ENCODE results near the gene CHURC1.
A peak's percentile ranks its signal among the peaks of the same experiment; 100 is the strongest.

Gene CHURC1

DNA sequence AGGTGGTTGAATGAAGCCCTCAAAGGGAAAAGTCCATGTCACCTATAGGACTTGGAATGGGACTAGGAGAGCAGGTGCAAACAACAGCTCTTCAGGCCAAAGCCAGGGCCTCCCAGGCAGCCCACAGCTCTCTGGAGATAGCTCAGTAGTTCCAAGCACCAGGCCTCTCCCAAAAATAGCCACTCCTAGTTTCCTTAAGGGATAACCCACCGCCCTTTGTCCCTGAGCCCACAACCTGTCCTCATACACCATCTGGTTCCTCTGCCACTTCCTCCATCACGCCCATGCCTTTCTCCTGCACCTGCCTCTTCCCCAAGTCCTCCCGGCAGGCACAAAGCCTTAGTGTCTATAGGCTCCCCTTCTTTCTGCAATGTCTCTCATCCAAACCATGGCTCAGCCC lies 55.8 kb downstream of the CHURC1 start:
- no peak for TF ChIP-seq CTCF (IDR thresholded peaks at IDR 0.05; ENCODE audit: low read depth, low read length, missing control alignments)
- no peaks in the 10 kb centered on the region for H3K36me3 ChIP-seq (replicated peaks)
- in situ Hi-C loops (cut with HindIII; ENCODE audit: low pct_ligation_motif_present, low sequenced_read_pairs), result no loop called here
- DNase-seq, result no peak
- H3K27me3 ChIP-seq (replicated peaks), result no peaks in the 10 kb centered on the region
- H3K27ac ChIP-seq, result no peak overlapping the region
- no peak overlapping the region for H3K4me3 ChIP-seq (ENCODE audit: low read depth, low read length)

- peak overlapping the region; percentile 65 for H3K4me3 ChIP-seq (ENCODE audit: low read depth, low read length)
- no peaks in the 10 kb centered on the region for H3K27me3 ChIP-seq (replicated peaks)
These were observed 56.7 kb downstream of the CHURC1 start for GRCh38 chr14:64970776-64971477.

DNA sequence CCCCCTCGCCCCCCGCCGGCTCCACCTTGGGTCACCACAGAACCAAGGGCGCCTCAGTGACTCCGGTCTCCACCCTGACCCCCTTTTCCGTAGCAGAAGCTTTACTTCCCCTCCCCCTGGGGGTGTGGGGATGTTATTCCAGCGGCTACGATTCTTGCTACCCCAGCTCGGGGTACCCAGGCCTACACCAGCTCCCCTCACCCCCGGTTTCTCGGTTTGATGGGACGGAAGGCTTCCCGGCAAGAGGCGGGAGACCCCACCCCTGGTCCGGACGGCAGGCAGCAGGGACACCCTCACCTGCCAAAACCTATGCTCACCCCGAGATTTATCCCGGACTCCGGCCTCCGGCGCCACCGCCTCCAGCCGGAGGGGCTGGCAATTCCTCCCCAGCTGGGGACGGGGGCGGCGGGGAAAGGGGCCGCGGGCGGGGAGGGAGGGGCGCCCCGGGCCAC lies 57.3 kb downstream of the CHURC1 start:
- no peak for DNase-seq
- in situ Hi-C loops (cut with HindIII; ENCODE audit: low pct_ligation_motif_present, low sequenced_read_pairs), result no loop called here
- no peak overlapping the region for H3K27ac ChIP-seq
- no peaks in the 10 kb centered on the region for H3K27me3 ChIP-seq (replicated peaks)
- peak overlapping the region; percentile 65 for H3K4me3 ChIP-seq (ENCODE audit: low read depth, low read length)
- no peaks in the 10 kb centered on the region for H3K36me3 ChIP-seq (replicated peaks)
- TF ChIP-seq CTCF (IDR thresholded peaks at IDR 0.05; ENCODE audit: low read depth, low read length, missing control alignments), result no peak

More at GRCh38 chr14:64970776-64971477, 56.7 kb downstream of the CHURC1 start:
- DNase-seq, result no peak
- no peak overlapping the region for H3K27ac ChIP-seq
- no peaks in the 10 kb centered on the region for H3K36me3 ChIP-seq (replicated peaks)
- in situ Hi-C loops (cut with HindIII; ENCODE audit: low pct_ligation_motif_present, low sequenced_read_pairs), result no loop called here
- no peak for TF ChIP-seq CTCF (IDR thresholded peaks at IDR 0.05; ENCODE audit: low read depth, low read length, missing control alignments)

GRCh38 chr14:64971943-64972791 lies 57.9 kb downstream of the CHURC1 start, which contains the start of gene RAB15:
Gene RAB15, minus strand, starts transcription at chr14:64972336. Its CDS starts 260 bp downstream, at chr14:64972076.
- TF ChIP-seq CTCF (IDR thresholded peaks at IDR 0.05; ENCODE audit: low read depth, low read length, missing control alignments), result no peak
- no peak for DNase-seq
- Histone ChIP-seq H3K27ac (no peak within 1 kb of the TSS), H3K4me3 (ENCODE audit: low read depth, low read length) (peak within 1 kb of the TSS; percentile 65), H3K27me3 (replicated peaks) (no peaks in the 10 kb centered on the region), H3K36me3 (replicated peaks) (no peaks in the 10 kb centered on the region)
- in situ Hi-C loops (cut with HindIII; ENCODE audit: low pct_ligation_motif_present, low sequenced_read_pairs), result no loop called here

- no peak for TF ChIP-seq CTCF (IDR thresholded peaks at IDR 0.05; ENCODE audit: low read depth, low read length, missing control alignments)
- DNase-seq, result no peak
- Histone ChIP-seq H3K36me3 (replicated peaks) (no peaks in the 10 kb centered on the region), H3K4me3 (ENCODE audit: low read depth, low read length) (no peak overlapping the region), H3K27me3 (replicated peaks) (no peaks in the 10 kb centered on the region), H3K27ac (no peak overlapping the region)
- in situ Hi-C loops (cut with HindIII; ENCODE audit: low pct_ligation_motif_present, low sequenced_read_pairs), result no loop called here
These were observed 58.8 kb downstream of the CHURC1 start for GRCh38 chr14:64973026-64973442.

Measured in brain microvascular endothelial cell (primary cell).